Measurements from ENCODE around the gene OR6A2. TPM values are rescaled to one million over a fixed set of nuclear protein-coding genes. Genes with fewer than 3 reads are reported as not detected.

Gene OR6A2
- total and polyA plus RNA-seq, 2 donors (not counting 1 experiment from before 2014, with no cell fraction given), result 0.17 TPM; not detected in 1

- no peak for TF ChIP-seq EZH2 (IDR thresholded peaks at IDR 0.05; ENCODE audit: low read length, missing control alignments)
- TF ChIP-seq CTCF (conservative IDR thresholded peaks at IDR 0.05 in 1 of 2, IDR thresholded peaks at IDR 0.05 in 1 of 2; ENCODE audit: low read depth in 1 of 2, low read length in 2 of 2), result peak; percentile 71 to 73
These were observed 42.0 kb downstream of the OR6A2 start for GRCh38 chr11:6757373-6757967.

GRCh38 chr11:6755953-6756347, 43.5 kb downstream of the OR6A2 start:
- DNase-seq (ENCODE audit: low read depth in 2 of 2), result no peak
- Histone ChIP-seq H2AFZ (ENCODE audit: low read length) (no peak overlapping the region), H3K4me2 (ENCODE audit: extremely low read depth, insufficient read depth, low read length) (no peak overlapping the region), H3K79me2 (ENCODE audit: control insufficient read depth, insufficient read depth, low read length) (no peaks in the 10 kb centered on the region), H3K27me3 (ENCODE audit: control insufficient read depth, insufficient read depth, low read length) (no peaks in the 10 kb centered on the region), H3K4me3 (replicated peaks in 1 of 4; ENCODE audit: control extremely low read depth in 1 of 4, insufficient read depth in 1 of 4, low read depth in 3 of 4, low read length in 4 of 4) (no peak overlapping the region), H3K9ac (ENCODE audit: insufficient read depth, low read length) (no peak overlapping the region), H3K36me3 (ENCODE audit: control insufficient read depth, insufficient read depth, low read length) (no peaks in the 10 kb centered on the region), H3K9me3 (ENCODE audit: control insufficient read depth, insufficient read depth, low read depth, low read length) (no peaks in the 10 kb centered on the region), H4K20me1 (ENCODE audit: control insufficient read depth, extremely low read depth, insufficient read depth, low read length) (no peaks in the 10 kb centered on the region), H3K4me1 (ENCODE audit: control insufficient read depth, extremely low read depth, insufficient read depth, low read length) (no peaks in the 10 kb centered on the region), H3K27ac (ENCODE audit: insufficient read depth, low read length) (no peak overlapping the region)
- TF ChIP-seq CTCF (conservative IDR thresholded peaks at IDR 0.05 in 1 of 2, IDR thresholded peaks at IDR 0.05 in 1 of 2; ENCODE audit: low read depth in 1 of 2, low read length in 2 of 2), result no peak

More at GRCh38 chr11:6757373-6757967, 42.0 kb downstream of the OR6A2 start:
- H3K9me3 ChIP-seq (ENCODE audit: control insufficient read depth, insufficient read depth, low read depth, low read length), result no peaks in the 10 kb centered on the region
- H3K36me3 ChIP-seq (ENCODE audit: control insufficient read depth, insufficient read depth, low read length), result no peaks in the 10 kb centered on the region
- H3K27me3 ChIP-seq (ENCODE audit: control insufficient read depth, insufficient read depth, low read length), result no peaks in the 10 kb centered on the region
- H4K20me1 ChIP-seq (ENCODE audit: control insufficient read depth, extremely low read depth, insufficient read depth, low read length), result no peaks in the 10 kb centered on the region
- no peak overlapping the region for H3K4me2 ChIP-seq (ENCODE audit: extremely low read depth, insufficient read depth, low read length)
- no peak overlapping the region for H3K27ac ChIP-seq (ENCODE audit: insufficient read depth, low read length)
- no peak overlapping the region for H3K4me3 ChIP-seq (replicated peaks in 1 of 4; ENCODE audit: control extremely low read depth in 1 of 4, insufficient read depth in 1 of 4, low read depth in 3 of 4, low read length in 4 of 4)
- DNase-seq (ENCODE audit: low read depth in 2 of 2), result peak; percentile 42 to 67
- no peak overlapping the region for H3K9ac ChIP-seq (ENCODE audit: insufficient read depth, low read length)
- H3K79me2 ChIP-seq (ENCODE audit: control insufficient read depth, insufficient read depth, low read length), result no peaks in the 10 kb centered on the region
- H3K4me1 ChIP-seq (ENCODE audit: control insufficient read depth, extremely low read depth, insufficient read depth, low read length), result no peaks in the 10 kb centered on the region
- no peak overlapping the region for H2AFZ ChIP-seq (ENCODE audit: low read length)

GRCh38 chr11:6755303-6755952, 44.1 kb downstream of the OR6A2 start:
- Histone ChIP-seq H3K9me3 (ENCODE audit: control insufficient read depth, insufficient read depth, low read depth, low read length) (no peaks in the 10 kb centered on the region), H3K27me3 (ENCODE audit: control insufficient read depth, insufficient read depth, low read length) (no peaks in the 10 kb centered on the region), H3K27ac (ENCODE audit: insufficient read depth, low read length) (no peak overlapping the region), H3K4me1 (ENCODE audit: control insufficient read depth, extremely low read depth, insufficient read depth, low read length) (no peaks in the 10 kb centered on the region), H3K4me2 (ENCODE audit: extremely low read depth, insufficient read depth, low read length) (no peak overlapping the region), H2AFZ (ENCODE audit: low read length) (no peak overlapping the region), H3K9ac (ENCODE audit: insufficient read depth, low read length) (no peak overlapping the region), H3K79me2 (ENCODE audit: control insufficient read depth, insufficient read depth, low read length) (no peaks in the 10 kb centered on the region), H3K36me3 (ENCODE audit: control insufficient read depth, insufficient read depth, low read length) (no peaks in the 10 kb centered on the region), H3K4me3 (replicated peaks in 1 of 4; ENCODE audit: control extremely low read depth in 1 of 4, insufficient read depth in 1 of 4, low read depth in 3 of 4, low read length in 4 of 4) (no peak overlapping the region), H4K20me1 (ENCODE audit: control insufficient read depth, extremely low read depth, insufficient read depth, low read length) (no peaks in the 10 kb centered on the region)
- peak; percentile 96 to 98 for TF ChIP-seq CTCF (conservative IDR thresholded peaks at IDR 0.05 in 1 of 2, IDR thresholded peaks at IDR 0.05 in 1 of 2; ENCODE audit: low read depth in 1 of 2, low read length in 2 of 2)
- no peak for TF ChIP-seq EZH2 (IDR thresholded peaks at IDR 0.05; ENCODE audit: low read length, missing control alignments)
- peak in 1 of 2 donors; percentile 44 for DNase-seq (ENCODE audit: low read depth in 2 of 2)
